ENCODE data around the gene TMEM80. TPM values are rescaled to one million over a fixed set of nuclear protein-coding genes. Genes with fewer than 3 reads are reported as not detected.

The TMEM80 gene
- polyA plus RNA-seq, 1 donor from 2014 or later, result 35.6 TPM

DNA sequence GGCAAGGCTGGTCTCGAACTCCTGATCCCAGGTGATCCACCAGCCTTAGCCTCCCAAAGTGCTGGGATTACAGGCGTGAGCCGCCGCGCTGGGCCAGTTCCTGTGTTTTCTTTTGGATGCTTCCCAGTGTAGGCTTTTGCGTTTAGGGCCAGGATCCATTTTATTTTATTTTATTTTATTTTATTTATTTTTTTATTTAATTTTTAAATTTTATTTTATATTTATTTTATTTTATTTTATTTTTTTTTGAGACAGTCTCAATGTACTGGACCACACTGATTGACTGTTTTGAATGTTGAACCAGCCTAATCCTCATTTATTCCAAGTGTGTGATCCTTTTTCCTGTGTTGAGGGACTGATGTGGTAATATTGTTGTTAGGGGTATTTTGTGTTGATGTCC lies 18.8 kb downstream of the TMEM80 start:
- no peaks in the 10 kb centered on the region for H3K36me3 Mint-ChIP-seq
- H3K27me3 Mint-ChIP-seq, result peaks cover 12% of the 10 kb centered on the region
- H3K4me1 Mint-ChIP-seq, result peaks cover 0 to 9% (median 6%) of the 10 kb centered on the region in 3 donors
- peaks cover 2 to 4% (median 4%) of the 10 kb centered on the region in 3 donors for H3K9me3 Mint-ChIP-seq
- H3K4me3 Mint-ChIP-seq, result no peak overlapping the region
- peak overlapping the region in 1 of 3 donors; percentile 39 for H3K27ac Mint-ChIP-seq

DNA sequence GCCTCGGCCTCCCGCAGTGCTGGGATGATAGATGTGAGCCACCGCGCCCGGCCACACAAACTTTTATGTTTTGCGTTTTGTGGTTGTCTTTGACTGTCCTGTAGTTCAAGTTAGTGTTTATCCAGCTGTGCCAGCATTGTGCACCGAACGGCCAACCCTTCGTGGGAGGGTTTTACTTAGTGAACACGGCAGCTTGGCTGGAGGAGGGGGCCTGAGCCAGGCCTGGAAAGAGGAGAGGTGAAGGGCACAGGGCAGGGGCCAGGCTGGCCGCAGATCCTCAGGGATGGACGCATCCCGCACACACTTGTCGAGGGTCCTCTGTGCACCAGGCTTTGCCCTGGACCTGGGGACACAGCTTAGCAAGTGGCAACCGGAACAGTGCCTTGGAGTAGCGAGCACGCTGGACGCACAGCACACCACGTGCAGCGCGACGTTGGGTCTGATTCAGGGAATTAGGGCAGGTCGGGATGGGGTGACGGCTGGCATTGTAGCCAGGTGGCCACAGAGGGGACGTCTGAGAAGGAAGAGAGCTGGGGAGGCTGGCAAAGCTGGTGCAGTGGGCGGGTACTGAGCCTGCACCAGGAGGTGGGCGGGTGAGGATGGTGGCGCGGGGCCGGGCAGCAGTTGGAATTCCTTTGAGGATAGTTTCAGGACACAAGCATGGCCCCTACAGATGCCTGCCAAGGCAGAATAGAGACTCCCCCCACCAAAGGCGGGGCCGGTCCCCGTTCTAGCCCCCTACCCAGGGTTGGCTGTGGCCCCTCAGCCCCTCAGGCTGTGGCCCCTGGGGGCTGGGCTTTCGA lies 23.8 kb downstream of the TMEM80 start:
- Mint-ChIP-seq H3K36me3 (no peaks in the 10 kb centered on the region), H3K27ac (peak overlapping the region in 2 of 3 donors; percentile 43 to 57), H3K27me3 (peaks cover 15% of the 10 kb centered on the region), H3K4me1 (peaks cover 7 to 12% (median 9%) of the 10 kb centered on the region in 3 donors), H3K9me3 (peaks cover 2 to 5% (median 4%) of the 10 kb centered on the region in 3 donors), H3K4me3 (peak overlapping the region in 2 of 4 donors; percentile 54 to 69)

- no peaks in the 10 kb centered on the region for H3K36me3 Mint-ChIP-seq
- H3K9me3 Mint-ChIP-seq, result peaks cover 0 to 5% (median 3%) of the 10 kb centered on the region in 3 donors
- H3K4me1 Mint-ChIP-seq, result peaks cover 7 to 12% (median 8%) of the 10 kb centered on the region in 3 donors
- H3K27me3 Mint-ChIP-seq, result peaks cover 15% of the 10 kb centered on the region
- no peak overlapping the region for H3K27ac Mint-ChIP-seq
- H3K4me3 Mint-ChIP-seq, result peak overlapping the region; percentile 46 to 69 (median 57)
These were observed 24.5 kb downstream of the TMEM80 start for GRCh38 chr11:720017-720641.

- no peaks in the 10 kb centered on the region for H3K36me3 Mint-ChIP-seq
- H3K4me1 Mint-ChIP-seq, result peaks cover 7 to 12% (median 8%) of the 10 kb centered on the region in 3 donors
- peak overlapping the region in 3 of 4 donors; percentile 63 to 91 (median 81) for H3K4me3 Mint-ChIP-seq
- peaks cover 15% of the 10 kb centered on the region for H3K27me3 Mint-ChIP-seq
- H3K9me3 Mint-ChIP-seq, result peaks cover 0 to 3% (median 0%) of the 10 kb centered on the region in 3 donors
- H3K27ac Mint-ChIP-seq, result no peak overlapping the region
These were observed 25.1 kb downstream of the TMEM80 start for GRCh38 chr11:720642-721246.

DNA sequence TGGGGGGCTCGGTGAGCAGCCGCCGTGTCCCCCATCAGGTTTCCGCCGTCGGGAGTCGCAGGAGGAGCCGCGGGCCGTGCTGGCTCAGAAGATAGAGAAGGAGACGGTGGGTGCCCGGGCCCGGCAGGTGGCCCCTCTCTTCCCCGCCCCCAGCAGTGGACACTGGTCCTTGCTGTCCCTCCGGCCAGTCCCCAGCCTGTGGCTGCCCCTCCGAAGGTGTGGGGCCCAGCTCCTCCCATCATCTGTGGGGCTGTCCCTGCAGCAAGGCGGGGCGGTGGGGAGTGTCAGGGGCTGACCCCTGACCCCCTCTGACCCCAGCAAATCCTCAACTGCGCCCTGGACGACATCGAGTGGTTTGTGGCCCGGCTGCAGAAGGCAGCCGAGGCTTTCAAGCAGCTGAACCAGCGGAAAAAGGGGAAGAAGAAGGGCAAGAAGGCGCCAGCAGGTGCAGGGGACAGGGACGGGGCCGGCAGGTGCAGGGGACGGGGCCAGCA lies 25.7 kb downstream of the TMEM80 start:
- H3K27me3 Mint-ChIP-seq, result peaks cover 15% of the 10 kb centered on the region
- H3K4me1 Mint-ChIP-seq, result peaks cover 7 to 12% (median 8%) of the 10 kb centered on the region in 3 donors
- H3K27ac Mint-ChIP-seq, result peak overlapping the region in 1 of 3 donors; percentile 83
- no peaks in the 10 kb centered on the region for H3K36me3 Mint-ChIP-seq
- peaks cover 0 to 3% (median 0%) of the 10 kb centered on the region in 3 donors for H3K9me3 Mint-ChIP-seq
- peak overlapping the region; percentile 81 to 95 (median 92) for H3K4me3 Mint-ChIP-seq

- H3K27ac Mint-ChIP-seq, result peak overlapping the region in 1 of 3 donors; percentile 83
These were observed 26.2 kb downstream of the TMEM80 start for GRCh38 chr11:721741-722345.

DNA sequence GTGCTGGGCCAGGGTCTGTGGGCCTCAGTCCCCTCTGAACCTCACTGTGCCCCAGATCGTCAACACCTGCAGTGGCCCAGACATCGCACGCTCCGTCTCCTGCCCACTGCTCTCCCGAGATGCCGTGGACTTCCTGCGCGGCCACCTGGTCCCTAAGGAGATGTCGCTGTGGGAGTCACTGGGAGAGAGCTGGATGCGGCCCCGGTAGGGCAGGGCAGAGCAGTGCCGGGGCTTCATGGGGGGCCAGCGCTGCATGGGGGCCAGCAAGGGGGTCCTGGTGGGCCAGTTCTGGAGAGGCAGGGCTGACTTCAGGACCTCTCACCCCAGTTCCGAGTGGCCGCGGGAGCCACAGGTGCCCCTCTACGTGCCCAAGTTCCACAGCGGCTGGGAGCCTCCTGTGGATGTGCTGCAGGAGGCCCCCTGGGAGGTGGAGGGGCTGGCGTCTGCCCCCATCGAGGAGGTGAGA lies 26.8 kb downstream of the TMEM80 start:
- peak overlapping the region in 1 of 3 donors; percentile 83 for H3K27ac Mint-ChIP-seq
- no peaks in the 10 kb centered on the region for H3K36me3 Mint-ChIP-seq
- peaks cover 7 to 12% (median 11%) of the 10 kb centered on the region in 3 donors for H3K4me1 Mint-ChIP-seq
- H3K27me3 Mint-ChIP-seq, result peaks cover 11% of the 10 kb centered on the region
- peaks cover 0 to 3% (median 0%) of the 10 kb centered on the region in 3 donors for H3K9me3 Mint-ChIP-seq
- peak overlapping the region in 2 of 4 donors; percentile 37 to 91 for H3K4me3 Mint-ChIP-seq

More at GRCh38 chr11:721741-722345, 26.2 kb downstream of the TMEM80 start:
- Mint-ChIP-seq H3K36me3 (no peaks in the 10 kb centered on the region), H3K9me3 (peaks cover 0 to 3% (median 0%) of the 10 kb centered on the region in 3 donors), H3K4me1 (peaks cover 7 to 12% (median 10%) of the 10 kb centered on the region in 3 donors), H3K27me3 (peaks cover 11% of the 10 kb centered on the region), H3K4me3 (peak overlapping the region; percentile 81 to 95 (median 92))

DNA sequence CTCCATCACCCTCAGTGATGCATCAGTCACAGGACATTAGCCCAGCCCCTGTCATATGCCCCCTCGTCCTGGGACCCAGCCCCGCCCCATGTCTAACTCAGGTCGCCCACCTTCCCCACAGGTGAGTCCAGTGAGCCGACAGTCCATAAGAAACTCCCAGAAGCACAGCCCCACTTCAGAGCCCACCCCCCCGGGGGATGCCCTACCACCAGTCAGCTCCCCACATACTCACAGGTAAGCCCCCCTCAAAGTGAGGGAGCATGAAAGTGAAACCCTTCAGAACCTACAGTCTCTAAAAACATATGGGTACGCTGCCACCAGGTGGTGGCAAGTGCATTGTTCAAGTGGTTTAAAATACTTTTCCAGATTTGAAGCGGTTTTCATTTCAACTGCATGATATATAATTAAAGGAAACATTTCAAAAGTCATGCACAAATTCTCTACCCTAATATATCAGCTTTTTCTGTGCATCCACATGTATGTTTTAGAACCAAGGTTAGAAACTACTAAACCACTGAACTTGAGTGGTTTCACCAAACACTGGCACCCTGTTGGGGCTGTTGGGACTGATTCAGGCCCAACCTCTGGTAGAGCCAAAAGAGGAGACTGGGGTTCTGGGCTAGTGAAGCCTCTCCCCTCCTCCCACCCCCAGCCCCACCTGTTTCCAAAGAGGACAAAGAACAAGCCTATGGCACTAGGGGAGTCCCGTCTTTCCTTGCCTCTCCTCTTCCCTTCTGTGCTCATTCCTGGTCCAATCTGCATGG lies 27.7 kb downstream of the TMEM80 start:
- peak overlapping the region in 2 of 3 donors; percentile 31 to 85 for H3K27ac Mint-ChIP-seq
- H3K4me1 Mint-ChIP-seq, result peaks cover 7 to 12% (median 11%) of the 10 kb centered on the region in 3 donors
- peaks cover 11% of the 10 kb centered on the region for H3K27me3 Mint-ChIP-seq
- H3K9me3 Mint-ChIP-seq, result peaks cover 0 to 3% (median 0%) of the 10 kb centered on the region in 3 donors
- no peaks in the 10 kb centered on the region for H3K36me3 Mint-ChIP-seq
- H3K4me3 Mint-ChIP-seq, result peak overlapping the region; percentile 78 to 97 (median 92)

DNA sequence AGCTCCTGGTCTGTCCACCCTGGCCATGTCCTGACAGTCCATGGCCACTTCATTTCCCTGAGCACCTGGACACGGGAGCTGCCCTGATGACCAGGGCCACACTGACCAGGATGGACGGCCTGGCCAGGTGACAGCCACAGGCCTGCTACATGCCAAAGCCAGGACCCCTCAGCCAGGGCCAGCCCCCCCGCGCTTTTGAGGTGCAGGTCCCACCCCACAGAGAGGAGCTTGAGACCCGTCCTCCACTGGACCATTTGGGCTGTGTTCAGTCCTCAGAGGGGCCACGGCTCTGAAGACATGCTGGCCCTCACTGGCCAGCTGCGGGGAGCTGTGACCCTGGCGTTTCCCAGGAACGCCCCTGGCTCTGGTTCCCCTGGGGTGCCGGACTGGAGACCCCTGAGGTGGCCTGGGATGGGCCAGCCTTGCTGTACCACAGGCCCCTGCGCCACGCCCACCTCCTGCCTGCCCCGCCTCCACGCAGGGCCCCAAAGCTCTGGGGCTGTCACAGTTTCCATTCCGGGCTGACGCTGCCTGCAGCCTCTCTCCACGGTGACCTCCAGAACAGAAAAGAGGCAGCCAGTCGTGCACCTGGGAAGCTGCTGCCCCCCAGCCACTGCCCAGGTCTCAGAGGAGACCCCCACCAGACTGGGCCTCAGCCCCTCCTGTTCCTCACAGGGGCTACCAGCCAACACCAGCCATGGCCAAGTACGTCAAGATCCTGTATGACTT lies 28.6 kb downstream of the TMEM80 start:
- peak overlapping the region in 3 of 4 donors; percentile 28 to 89 (median 32) for H3K4me3 Mint-ChIP-seq
- H3K36me3 Mint-ChIP-seq, result no peaks in the 10 kb centered on the region
- H3K27me3 Mint-ChIP-seq, result peaks cover 11% of the 10 kb centered on the region
- H3K4me1 Mint-ChIP-seq, result peaks cover 7 to 12% (median 11%) of the 10 kb centered on the region in 3 donors
- H3K27ac Mint-ChIP-seq, result no peak overlapping the region
- peaks cover 0 to 2% (median 0%) of the 10 kb centered on the region in 3 donors for H3K9me3 Mint-ChIP-seq

GRCh38 chr11:724778-725386 lies 29.3 kb downstream of the TMEM80 start:
- H3K4me3 Mint-ChIP-seq, result peak overlapping the region; percentile 28 to 89 (median 36)
- peaks cover 0 to 1% (median 0%) of the 10 kb centered on the region in 3 donors for H3K9me3 Mint-ChIP-seq
- peaks cover 9% of the 10 kb centered on the region for H3K27me3 Mint-ChIP-seq
- no peak overlapping the region for H3K27ac Mint-ChIP-seq
- H3K36me3 Mint-ChIP-seq, result no peaks in the 10 kb centered on the region
- H3K4me1 Mint-ChIP-seq, result peaks cover 7 to 12% (median 12%) of the 10 kb centered on the region in 3 donors

- peaks cover 0 to 1% (median 0%) of the 10 kb centered on the region in 3 donors for H3K9me3 Mint-ChIP-seq
- H3K4me1 Mint-ChIP-seq, result peaks cover 7 to 13% (median 12%) of the 10 kb centered on the region in 3 donors
- peaks cover 5% of the 10 kb centered on the region for H3K27me3 Mint-ChIP-seq
- H3K4me3 Mint-ChIP-seq, result peak overlapping the region in 3 of 4 donors; percentile 49 to 76 (median 73)
- no peak overlapping the region for H3K27ac Mint-ChIP-seq
- no peaks in the 10 kb centered on the region for H3K36me3 Mint-ChIP-seq
These were observed 30.1 kb downstream of the TMEM80 start for GRCh38 chr11:725624-726202.
